SKM-1 (cell line): ENCODE measurements around the gene TNFRSF8.
"Not testable (repeated sequence)": the region's sequence is repeated elsewhere in the genome, so short reads cannot be mapped to it uniquely, and the experiment has no call there.

Source experiments
- DNase-seq: peaks from one replicate; lab custom pipeline; 2025; ENCODE audit not compliant: unreplicated experiment; lab: John Stamatoyannopoulos, UW

The TNFRSF8 gene

DNA sequence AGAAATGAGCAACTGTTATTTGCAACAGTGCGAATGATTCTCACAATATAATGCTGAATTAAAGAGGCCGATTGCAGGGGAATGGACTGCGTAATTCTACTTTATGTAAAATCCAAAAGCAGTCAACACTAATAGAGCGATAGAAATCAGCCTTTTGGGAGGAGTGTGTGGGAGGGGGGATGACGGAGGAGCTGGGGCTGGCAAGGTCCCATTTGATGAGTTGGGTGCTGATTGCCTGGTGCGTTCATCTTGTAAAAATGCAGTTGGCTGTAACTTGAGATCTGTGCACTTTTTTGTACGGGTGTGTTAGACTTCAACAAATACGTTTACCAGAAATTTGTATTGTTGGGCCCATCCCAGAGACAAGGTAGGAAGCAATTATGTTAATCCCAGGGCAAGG is 20.7 kb downstream of the TNFRSF8 start:
- DNase-seq = no peak

DNA sequence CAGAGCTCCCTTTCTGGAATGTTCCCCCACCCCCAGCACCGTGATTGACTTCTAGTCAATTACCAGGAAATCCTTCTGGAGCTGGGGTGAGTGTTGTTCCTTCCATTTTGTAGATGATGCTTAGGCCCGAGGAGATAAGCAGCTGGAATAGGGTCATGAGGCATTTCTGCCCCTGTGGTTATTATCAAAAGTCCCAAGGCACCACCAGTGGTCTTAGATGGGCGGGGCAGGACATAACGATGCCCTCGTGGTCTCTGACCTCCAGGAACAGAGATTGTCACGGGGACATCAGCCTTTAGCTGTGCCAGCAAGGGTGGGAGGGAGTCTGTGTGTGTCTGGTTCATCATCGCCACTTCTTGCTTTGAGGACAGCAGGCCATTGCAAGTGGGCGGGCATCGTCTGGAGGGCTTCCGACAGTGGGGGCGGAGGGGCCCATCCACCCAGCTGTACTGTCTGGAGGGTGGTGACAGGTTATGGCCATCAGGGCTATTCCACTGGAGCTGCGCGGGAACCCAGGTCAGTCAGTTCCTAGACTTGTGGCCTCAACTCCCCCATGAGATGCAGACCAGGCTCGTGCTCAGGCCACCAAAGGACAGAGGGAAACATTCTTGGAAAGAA is 22.6 kb downstream of the TNFRSF8 start:
- DNase-seq = no peak

DNA sequence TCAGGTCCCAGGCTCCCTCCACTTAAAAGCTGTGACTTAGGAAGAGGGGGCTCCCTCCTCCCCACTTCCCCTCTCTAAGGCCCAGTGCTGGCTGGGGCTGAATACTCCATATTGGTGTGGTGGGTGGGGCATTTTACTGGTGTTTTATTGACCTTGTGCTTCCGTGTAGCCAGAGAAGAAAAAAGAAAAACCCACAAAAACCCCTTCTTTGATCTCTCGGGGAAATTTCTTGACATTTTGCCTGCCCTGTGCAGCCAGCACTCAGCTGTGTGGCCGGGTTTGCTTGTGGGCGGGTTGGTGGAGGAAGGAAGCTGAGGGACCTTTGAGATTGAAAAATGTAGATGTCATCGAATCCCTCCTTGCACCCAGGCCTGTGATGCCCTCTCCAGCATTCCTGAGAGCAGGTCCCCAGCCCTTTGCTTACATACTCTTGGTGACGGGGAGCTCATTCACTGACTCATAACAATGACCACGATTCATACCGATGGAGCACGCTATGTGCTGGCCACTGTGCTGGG is 24.8 kb downstream of the TNFRSF8 start:
- no peak for DNase-seq

DNA sequence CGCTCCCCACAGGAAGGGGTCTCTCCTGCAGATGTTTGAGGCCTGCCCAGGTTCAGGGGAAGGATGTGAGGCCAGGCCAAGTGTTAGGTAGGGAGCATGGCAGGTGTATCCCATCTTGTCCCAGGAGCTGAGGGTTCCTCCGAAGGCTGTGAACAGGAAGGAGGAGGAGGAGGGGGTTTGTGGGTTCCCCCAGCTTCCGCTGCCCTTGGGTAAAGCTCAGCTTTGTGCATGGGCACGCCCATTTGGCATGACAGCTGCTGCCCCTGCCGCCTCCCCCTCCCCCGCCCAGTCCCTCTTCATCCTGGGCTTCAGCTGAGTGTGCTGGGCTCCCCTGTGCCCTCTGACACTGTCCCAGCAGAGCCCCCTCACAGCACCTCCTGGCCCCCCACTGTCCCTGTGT is 25.5 kb downstream of the TNFRSF8 start:
- no peak for DNase-seq

DNA sequence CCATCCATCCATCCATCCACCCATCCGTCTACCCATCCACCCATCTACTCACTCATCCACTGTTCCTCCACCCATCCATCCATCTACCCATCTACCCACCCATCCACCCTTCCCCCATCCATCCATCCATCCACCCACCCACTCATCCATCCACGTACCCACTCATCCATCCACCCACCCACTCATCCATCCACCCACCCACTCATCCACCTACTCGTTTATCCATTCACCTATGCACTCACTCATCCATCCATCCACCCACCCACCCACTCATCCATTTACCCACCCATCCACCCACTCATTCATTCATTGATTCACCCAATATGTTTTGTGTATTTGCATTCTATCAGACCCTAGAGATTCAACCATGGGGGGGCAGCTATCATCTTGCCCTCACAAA is 27.2 kb downstream of the TNFRSF8 start:
- no peak for DNase-seq

DNA sequence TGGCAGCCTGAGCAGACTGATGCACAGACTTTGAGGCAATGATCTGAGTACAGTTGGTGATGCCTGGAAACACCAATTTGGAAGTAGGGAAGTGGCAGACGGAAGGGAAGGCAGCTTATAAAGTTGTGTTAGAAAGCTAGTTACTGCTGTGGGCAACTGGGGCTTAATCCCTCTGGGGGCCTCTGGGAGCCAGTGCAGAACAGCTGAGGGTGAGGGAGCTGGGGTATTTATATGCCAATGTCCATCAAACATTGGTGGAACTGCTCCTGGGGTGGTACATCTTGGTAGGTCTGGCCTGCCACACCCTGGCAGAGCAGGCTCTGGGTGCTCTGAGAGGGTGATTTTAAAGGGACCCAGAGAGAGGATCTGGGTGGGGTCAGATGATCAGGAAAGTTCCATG is 28.1 kb downstream of the TNFRSF8 start:
- DNase-seq = no peak

DNA sequence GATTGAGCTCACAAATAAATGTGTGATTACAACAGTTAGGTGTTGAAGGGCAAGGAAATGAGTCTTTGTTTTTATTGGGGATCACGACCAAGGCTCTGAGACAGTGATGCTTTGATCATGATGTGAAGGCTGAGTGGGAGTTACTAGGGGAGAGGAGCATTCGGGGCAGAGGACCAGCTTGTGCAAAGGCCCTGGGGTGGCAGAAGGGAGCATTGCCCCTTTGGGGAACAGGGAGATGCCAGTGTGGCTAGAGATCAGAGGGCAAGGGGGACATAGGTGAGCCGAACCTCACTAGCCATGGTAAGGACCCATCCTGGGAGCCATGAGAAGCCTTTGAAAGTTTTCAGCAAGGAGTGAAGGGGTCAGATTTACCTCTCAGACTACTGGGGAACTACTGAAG is 31.1 kb downstream of the TNFRSF8 start:
- no peak for DNase-seq

DNA sequence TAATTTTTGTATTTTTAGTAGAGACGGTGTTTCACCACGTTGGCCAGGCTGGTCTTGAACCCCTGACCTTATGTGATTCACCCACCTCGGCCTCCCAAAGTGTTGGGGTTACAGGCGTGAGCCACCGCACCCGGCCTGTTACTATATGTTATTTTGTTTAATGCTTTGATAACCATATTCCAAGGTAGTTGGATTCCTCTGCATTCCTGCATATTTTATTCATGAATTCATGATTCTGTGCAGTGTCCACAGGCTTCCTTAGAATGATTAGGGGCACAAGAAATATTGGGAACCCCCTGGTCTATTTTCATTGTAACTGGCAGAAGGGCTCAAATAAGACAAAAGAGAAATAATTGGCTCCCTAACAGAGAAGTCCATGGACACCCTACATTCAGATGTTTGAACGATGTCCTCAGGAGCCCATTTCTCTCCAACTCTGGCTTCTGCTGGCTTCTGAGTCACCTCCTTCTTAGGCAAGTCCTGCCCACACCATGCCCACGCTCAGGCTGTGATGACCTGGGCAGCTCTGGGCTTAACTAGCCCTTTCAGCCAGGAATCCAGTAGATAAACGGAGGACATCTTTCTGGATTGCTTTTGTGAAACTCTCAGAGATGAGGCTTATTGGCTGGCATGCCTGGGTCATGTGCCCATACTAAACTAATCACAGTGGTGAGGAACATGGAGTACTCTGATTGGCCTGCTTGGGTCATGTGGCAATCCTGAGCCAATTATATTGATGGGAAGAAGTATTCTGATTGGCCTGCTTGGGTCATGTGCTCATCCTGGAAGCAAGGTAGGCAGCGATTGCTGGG is 32.6 kb downstream of the TNFRSF8 start:
- no peak for DNase-seq

DNA sequence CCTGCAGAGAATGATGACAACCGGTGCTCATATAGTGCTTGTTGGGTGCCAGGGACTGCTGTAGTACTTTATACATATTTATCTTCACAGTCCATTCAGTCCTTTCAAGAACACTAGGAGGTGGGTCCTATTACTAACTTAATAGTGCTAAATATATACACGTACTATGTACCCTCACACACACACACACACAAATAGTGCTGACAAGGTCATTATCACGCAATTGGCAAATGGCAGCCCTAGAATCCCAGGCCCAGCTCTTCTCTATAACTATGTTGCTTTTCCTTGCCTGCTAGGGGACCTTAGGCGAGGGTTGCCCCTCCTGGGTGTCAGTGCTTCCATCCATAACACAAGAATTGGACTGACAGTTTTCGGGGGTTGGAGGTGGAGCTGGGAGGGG is 33.5 kb downstream of the TNFRSF8 start:
- no peak for DNase-seq

DNA sequence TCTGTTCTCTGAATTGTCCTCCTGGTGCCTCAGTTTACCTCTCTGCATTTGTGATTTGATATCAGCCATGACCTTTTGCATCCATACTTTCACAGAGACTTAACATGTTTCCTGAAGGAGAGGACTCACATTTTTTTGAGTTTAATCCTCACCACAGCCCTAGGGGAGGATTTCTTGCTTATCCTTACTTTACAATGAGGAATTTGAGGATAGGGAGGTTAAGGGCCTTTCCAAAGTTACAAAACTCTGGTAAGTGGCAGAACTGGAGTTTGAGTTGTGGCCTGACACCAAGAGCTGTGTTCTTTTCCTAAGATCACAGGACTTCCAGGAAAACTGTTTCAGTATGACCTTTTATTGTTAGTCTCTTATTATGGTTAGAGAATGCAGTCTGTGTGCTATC is 34.2 kb downstream of the TNFRSF8 start:
- DNase-seq = no peak

DNA sequence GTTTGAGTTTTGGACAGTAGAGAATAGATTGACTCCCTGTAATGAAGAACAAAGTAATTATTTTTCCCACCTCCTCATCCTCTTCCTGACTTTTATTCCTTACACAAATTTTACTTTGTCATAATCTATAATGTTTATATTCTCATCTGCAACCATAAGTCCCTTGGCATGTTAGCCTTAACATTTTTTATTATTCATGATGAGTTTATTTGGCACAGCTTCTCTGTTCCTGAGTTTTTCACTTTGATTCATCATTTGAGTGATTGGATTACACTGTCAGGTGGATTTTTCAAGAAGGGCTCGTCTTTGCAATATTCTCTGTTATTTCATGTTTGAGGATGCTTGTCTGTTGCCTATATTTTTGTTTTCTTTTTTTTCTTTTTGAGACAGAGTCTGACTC is 35.7 kb downstream of the TNFRSF8 start:
- DNase-seq = no peak

DNA sequence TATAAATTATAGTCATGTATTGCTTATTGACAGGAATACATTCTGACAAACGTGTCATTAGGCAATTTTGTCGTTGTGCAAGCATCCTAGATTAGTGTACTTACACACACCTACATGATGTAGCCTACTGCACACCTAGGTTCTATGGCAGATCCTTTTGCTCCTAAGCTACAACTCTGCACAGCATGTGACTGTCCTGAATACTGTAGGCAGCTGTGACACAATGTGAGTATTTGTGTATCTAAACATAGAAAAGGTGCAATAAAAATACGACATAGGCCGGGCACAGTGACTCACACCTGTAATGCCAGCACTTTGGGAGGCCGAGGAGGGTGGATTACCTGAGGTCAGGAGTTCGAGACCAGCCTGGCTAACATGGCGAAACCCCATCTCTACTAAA is 36.5 kb downstream of the TNFRSF8 start:
- no peak for DNase-seq

DNA sequence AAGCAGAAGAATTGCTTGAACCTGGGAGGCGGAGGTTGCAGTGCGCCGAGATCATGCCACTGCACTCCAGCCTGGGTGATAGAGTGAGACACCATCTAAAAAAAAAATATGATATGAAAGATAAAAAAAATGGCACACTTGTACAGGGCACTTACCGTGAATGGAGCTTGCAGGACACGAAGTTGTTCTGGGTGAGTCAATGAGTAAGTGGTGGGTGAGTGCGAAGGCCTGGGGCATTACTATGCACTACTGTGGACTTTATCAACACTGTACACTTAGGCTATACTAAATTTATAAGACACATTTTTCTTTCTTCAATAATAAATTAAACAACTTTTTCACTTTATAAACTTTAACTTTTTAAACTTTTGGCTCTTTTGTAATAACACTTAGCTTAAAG is 37.0 kb downstream of the TNFRSF8 start:
- no peak for DNase-seq

DNA sequence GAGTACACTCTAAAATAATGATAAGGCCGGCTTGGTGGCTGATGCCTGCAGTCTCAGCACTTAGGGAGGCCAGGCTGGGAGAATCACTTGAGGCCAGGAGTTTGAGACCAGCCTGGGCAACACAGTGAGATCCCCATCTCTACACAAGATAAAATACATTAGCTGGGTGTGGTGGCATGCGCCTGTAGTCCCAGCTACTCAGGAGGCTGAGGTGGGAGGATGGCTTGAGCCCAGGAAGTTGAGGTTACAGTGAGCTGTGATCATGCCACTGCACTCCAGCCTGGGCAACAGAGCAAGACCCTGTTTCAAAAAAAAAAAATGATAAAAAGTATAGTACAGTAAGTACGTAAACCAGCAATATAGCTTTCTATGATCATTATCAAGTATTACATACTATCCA is 38.0 kb downstream of the TNFRSF8 start:
- DNase-seq = not testable (repeated sequence)

DNA sequence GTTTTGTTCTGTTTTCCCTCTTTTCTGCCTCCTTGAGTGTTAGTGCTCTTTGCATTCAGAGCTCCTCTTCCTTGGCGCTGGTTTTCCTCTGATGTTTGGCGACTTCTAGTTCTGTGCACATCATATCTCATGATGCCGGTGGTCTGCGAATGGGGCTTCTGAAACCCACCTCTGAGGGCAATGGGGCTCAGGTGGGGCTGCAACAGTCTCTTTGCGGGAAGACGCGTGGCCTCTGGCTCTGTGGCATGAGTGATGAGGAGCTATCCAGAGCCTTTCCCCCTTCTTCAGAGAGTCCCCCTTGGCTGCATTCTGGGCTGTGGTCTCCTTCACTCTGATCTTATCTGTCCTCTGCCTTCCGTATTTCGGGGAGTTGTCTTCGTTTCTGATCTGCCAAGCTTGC is 39.0 kb downstream of the TNFRSF8 start:
- no peak for DNase-seq

DNA sequence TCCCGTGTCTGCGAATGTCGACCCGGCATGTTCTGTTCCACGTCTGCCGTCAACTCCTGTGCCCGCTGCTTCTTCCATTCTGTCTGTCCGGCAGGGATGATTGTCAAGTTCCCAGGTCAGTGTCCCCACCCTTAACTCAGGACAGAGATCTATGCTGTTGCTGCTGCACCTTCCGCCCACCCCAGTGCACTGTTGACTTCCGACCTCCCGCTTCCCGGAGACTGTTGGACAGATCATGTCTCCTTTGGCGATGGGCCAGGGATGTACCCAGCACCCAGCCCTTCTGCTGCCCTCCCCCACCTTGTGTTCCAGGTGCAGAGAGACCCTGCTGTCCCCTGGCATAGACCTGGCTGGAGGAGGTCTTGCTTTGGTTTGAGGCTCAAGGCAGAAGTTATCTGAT is 41.3 kb downstream of the TNFRSF8 start:
- no peak for DNase-seq

DNA sequence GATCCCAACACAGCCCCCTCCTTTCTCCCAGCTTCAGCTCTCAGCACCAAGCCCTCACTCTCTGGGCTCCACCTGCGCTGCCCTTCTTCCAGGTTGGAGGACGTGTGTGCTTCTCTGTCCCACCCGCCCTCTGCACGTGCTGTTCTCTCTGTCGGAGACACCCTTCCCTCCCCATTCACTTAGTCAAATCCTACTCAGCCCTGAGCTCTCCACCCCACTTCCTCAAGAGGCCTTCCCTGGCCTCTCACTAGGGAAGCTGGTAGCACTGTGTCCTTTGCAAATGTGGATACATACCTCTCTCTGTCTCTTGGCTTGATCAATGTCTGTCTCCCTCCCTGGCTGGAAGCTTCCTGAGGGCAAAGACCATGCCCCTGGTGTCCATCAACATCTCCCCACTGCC is 43.0 kb downstream of the TNFRSF8 start:
- no peak for DNase-seq

DNA sequence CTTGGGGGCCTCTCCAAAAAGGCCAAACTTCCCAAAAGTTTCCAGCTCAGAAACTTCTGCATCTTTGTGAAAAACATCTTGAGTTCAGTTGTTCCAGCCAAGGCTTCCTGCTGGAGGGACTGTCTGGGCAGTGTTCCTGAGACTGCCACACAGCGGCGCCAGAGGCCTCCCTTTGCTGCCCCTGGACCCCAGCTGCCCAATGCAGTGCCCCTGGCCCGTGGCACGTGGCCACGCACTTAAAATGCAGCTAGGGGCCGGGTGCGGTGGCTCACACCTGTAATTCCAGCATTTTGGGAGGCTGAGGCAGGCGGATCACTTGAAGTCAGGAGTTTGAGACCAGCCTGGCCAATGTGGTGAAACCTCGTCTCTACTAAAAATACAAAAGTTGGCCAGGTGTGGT is 43.8 kb downstream of the TNFRSF8 start:
- DNase-seq = peak; percentile 32

DNA sequence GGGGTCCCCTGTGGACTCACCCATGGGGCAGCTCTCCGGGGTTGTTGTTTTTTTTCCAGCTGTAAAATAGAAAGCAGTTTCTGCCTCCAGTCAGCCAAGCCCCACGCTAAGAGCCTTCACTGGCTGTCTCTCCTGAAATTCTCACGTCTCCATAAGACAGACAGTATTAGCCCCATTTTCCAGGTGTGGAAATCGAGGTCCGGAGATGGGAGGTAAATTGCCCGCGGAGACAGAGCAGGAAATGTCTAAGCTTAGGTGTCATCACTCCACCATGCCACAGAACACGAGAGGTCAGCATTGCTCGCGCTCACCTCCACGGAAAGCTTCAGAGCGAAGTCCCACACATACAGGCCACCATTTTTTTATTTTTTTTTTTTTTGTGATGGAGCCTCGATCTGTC is 44.6 kb downstream of the TNFRSF8 start:
- DNase-seq = no peak

DNA sequence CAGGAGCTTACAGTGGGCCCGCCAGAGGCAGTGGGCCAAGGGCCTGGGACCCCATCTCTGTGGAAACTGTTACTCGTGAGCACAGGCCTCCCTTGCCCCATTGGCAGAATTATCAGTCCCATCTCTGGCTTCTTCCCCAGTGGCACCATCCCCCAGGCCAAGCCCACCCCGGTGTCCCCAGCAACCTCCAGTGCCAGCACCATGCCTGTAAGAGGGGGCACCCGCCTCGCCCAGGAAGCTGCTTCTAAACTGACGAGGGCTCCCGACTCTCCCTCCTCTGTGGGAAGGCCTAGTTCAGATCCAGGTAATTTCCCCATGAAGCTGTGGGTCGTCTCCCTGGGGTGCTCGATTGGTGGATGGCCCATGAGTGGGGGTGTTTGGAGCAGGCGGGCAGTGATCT is 46.8 kb downstream of the TNFRSF8 start:
- DNase-seq = no peak

DNA sequence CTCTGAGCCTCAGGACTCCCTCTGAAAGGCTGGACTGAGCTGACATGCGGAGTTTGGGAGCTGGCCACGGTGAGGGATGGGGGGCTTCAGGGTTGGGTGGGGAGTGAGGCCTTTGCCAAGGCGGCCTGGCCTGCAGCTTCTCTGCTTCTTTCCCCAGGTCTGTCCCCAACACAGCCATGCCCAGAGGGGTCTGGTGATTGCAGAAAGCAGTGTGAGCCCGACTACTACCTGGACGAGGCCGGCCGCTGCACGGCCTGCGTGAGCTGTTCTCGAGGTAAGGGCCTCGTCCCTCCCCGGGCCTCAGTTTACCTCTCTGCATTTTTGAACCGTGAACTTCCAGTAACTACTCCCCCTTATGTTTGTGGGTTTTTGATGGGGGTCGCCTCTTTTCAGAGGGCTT is 48.6 kb downstream of the TNFRSF8 start:
- DNase-seq = no peak

DNA sequence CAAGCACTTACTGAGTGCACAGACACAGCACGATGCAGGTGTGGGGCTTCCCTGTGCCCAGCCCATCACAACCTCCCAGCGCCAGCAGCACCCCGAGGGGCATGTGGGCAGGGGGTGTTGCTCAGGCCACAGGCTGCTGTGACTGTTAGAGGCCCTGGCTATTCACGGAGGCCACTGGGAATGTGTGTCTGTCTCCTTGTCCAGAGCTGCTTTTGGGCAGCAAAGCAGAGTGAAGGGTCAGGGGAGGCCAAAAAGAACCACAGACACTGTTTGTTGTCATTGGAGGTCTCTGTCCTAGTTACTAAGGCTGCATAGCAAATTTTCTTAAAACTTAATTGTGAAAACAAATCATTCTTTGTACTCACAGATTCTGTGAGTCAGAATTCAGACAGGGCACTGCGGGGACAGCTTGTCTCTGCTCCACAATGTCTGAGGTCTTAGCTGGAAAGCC is 49.6 kb downstream of the TNFRSF8 start:
- DNase-seq = no peak
